NOMO-1 (cell line): ENCODE measurements around the gene CRBN.

Source experiments
- DNase-seq, 2 experiments: peaks; one replicate each; lab custom pipeline; 2025; ENCODE audit not compliant: unreplicated experiment in 2 of 2; lab: John Stamatoyannopoulos, UW

CRBN gene

DNA sequence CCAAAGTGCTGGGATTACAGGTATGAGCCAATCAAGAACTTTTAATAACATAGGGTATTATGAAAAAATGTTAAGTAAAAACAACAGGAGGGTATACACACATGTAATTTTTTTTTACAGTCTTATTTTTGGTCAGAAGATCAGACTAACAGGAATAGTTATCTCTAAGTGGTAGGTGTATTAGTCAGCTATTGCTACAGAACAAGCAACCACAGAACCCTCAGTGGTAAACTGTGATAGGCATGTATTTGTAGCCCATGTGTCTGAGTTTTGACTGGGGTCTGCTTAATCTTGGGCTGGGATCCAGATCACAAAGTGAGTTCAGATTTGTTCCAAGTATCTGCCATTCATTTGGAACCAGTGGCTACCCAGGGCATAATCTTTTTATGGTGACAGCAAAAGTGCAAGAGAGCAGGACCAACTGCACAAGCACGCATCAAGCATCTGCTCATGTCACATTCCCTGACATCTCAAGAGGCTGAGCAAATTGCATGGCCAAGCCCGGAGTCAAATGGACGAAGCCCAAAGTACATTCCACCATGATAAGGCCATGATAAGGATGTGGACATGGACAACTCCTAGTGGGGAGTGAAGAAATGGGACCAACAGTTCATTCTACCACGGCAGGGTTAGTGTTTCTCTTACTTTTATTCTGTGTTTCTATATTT lies 66.3 kb downstream of the CRBN start:
- DNase-seq, result no peak

DNA sequence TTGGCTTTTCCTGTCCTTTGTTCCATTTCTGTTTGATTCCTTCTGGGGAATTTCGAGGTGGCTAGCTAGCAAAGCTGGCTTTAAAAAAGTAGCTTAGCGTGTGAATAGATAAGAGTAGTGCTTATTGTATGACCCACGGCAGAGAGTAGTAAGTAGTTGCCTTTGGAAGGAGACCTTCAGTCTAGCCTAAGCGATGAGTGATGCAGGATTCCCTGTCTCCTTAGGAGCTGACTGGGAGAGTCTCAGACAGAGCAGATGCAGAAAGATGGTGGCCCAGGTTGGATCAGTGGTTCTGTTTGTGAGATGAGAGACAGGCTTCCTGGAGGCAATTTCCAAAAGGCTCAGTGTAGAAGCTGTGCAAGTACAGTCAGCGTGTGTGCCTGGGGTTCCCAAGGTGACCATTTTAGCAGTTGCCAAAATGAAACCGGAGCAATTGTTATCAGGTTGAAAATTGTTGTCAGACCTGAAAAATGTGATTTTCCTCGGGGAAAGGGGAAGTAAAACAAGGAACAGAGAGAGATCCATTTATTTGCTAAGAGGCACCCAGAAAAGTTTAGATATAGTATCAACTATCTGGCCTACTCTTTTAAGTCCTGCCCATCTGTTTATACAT lies 68.6 kb downstream of the CRBN start:
- DNase-seq, result peak; percentile 42 to 59

DNA sequence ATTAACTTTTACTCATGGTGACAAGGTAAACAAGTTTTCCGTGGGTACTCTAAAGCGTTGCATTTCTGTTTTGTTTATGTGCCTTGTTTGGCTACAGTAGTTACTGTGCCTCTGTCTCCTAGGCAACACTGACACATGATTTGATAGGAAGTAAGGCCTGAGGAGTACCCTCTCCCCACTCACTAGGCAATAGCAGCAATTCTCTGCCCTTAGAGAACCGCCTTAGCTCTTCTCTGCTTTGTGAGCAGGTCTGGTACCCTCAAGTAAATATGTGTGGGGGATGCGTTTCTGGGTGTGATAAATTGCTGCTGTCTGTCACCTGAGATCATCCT lies 69.2 kb downstream of the CRBN start, which contains the start of gene IL5RA:
TSS of gene IL5RA (minus strand) at position 76 of the 332 bp plus-strand sequence. CDS start 5,390 bp downstream, outside the sequence.
- no peak for DNase-seq

DNA sequence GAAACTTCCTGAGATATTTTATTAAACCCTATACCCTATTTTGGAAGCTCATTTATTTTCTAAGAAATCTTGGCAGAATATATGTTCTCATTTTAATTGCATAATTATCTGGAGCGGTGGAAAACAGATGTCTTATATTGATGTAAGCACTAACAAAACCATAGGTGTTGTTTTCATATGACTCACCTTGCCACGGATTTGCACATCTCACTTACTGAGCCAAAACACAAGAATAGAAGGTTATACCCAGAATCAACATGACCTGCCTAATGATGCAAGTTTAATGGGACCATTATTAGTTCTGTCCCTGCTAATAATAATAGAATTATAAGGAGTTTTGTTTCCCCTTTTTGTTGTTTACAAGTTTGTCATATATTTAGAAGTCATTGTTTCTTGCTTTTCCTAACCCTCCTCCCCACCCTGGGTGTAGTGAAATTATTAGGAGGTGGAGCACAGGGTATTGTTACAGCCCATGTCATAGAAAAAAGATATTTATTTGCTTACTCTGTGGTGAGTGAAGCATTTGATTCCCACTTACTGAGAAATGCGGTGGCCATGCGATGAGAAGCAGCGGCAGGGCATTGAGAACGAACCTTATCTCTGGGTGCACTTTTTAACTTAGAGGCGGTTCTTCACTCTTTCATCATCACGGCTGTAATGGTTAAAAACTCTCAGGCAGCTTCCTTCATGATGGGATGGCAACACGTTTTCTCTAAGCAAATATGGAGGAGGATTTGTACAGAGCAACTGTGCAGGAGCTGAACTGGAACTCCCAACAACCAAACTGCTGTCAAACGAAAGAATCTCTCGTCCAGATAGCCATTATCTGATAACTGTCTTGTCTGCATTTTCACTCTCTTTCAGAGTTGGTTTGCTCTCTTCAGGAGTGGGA lies 69.8 kb downstream of the CRBN start:
- no peak for DNase-seq

DNA sequence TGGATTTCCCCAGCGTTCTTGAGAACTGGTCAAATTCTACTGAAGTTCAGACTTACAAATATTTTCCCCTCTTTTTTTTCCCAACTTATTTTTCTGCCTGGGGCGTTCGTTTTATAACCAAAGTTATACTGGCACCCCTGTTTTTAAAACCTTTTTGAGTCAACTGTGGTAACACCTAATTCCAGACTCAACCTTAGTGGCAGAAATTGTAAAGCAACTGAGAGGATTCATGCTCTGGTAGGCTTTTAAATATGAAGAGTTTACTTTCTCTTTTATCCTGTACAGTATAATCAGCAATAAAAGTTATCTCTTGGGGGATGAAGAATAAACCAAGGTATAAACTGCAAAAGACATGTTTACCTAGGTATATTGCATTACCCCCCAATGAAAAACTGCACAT lies 71.6 kb downstream of the CRBN start:
- no peak for DNase-seq

DNA sequence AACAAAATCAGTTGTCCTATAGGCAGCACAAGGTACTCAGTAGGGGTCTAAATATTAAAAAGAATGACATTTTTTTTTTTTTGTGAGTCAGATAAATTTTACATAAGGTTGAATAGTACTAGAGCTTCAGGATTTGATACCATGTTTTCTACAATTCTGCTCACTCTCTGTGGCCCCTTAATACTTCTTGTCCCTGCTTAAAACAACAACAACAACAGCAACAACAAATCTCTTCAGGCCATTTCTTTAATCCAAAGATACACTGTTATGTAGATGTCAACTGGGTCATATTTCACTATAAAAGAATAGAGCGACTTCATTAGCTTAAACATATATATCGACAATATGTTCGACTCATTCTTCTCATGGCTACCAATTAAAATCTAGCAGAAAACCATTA lies 72.3 kb downstream of the CRBN start:
- DNase-seq, result no peak

DNA sequence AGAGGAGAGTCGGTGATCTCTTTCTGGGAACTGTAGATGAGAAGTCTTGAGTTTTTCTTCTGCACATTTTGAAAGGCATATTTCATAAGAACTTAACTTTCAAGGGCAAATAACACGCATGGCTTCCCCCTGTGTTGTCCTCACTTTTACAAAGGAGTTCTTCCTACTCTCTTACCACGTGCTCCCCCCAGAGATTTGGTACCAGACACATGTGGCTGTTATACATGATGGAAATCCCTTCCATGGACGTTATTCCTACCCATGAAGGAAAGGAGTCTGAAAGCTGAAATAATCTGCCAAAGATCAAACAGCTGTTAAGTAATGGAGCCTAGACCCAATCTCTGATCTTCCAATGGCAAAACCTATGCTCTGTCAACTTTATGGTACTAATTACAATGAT lies 73.7 kb downstream of the CRBN start:
- DNase-seq, result no peak

DNA sequence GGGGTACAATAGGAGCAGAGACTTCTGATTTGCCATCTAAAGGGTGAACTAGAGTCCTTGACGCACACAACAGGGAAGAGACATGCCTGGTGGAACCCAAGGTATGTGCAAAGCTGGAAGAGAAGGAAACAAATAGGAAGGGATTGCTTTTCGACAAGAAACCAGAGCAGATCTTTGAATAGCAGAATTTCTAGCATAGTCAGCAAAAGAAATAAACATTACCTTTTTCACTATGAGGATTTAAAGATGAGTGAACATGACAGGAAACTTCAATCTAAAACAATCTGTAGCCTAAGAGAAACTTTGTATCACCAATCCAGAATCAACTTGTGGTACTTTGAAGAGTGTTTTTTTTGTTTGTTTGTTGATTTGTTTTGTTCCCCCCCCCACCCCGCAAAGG lies 74.2 kb downstream of the CRBN start:
- DNase-seq, result no peak

DNA sequence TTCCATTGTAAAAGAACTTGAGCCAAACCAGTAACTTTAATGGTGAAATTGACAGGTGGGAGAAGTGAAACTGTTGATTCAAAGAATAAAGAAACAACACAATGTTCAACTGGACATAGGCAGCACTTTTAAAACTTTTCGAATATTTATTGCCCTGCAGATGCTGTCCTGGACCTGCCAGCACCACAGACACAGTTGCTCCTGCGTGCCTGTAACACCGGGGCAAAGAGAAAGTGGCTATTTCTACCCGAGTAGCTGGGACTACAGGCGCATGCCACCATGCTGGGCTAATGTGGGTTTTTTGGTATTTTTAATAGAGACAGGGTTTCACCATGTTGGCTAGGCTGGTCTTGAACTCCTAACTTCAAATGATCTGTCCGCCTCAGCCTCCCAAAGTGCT lies 76.7 kb downstream of the CRBN start:
- no peak for DNase-seq

DNA sequence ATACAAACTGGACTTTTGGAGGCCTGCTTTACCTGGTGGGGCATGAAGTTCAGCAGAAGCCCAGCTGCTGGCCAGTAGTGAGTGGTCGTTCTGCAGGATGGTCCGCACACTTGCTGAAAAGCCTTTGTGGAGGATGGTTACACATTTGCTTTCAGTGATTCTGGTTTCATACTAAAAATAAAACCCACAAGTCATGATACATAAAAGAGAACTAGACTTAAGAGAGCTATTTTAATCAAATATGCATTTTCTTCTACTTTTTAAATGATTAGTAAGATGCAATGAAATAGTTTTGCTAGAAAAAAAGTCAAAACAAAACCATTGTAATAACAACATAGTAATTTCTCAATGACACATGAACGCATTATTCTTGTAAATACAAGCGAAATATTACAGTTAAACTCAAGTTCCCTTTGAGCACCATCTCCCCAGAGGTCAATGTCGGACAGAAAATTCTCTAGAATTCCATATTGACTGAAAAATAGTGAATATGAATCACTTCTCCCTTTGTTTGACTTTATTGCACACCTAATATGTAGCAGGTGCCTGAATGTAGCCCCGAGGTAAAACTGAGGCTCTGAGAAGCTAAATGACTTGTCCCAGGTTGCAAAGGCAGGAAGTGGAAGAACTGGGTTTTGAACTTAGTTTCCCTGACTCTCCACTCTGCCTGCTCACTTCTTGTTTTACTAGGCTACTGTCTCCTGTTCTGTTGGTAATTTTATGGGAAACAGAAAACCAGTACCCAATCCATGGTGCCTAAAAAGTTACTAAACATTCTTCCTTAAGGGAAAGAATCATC lies 77.6 kb downstream of the CRBN start:
- DNase-seq, result no peak
